Astrocyte of the spinal cord (primary cell): ENCODE measurements around the gene GRHL1.

ENCODE experiments used
- DNase-seq: peaks from one replicate; pipeline ENCODE4 v3.0.0; 2011; ENCODE audit warnings: low read depth, low spot score
- H3K4me3 ChIP-seq: 2 replicates; pipeline ENCODE4 v1.5.1; 2011; ENCODE audit warnings: low read depth, mild to moderate bottlenecking, low read length, moderate library complexity
- CTCF ChIP-seq: IDR thresholded peaks from 2 replicates; pipeline ENCODE4 v1.5.1; 2012; ENCODE audit warnings: low read depth, mild to moderate bottlenecking, low read length, inconsistent platforms
- in situ Hi-C: cut with HindIII; loops from 2 replicates; pipeline ENCODE4 v1.10.0; 2017; ENCODE audit warnings: low sequenced_read_pairs

Gene GRHL1

GRCh38 chr2:10001586-10001985, 50.1 kb downstream of the GRHL1 start:
- no peak for DNase-seq
- H3K4me3 ChIP-seq: no peak overlapping the region
- no peak for TF ChIP-seq CTCF
- in situ Hi-C loops: no loop called here

- no peak for TF ChIP-seq CTCF
- no peak overlapping the region for H3K4me3 ChIP-seq
- no peak for DNase-seq
- in situ Hi-C loops: no loop called here
These were observed 50.6 kb downstream of the GRHL1 start for GRCh38 chr2:10002109-10002508.

- no peak overlapping the region for H3K4me3 ChIP-seq
- DNase-seq: no peak
- TF ChIP-seq CTCF: no peak
- in situ Hi-C loops: no loop called here
These were observed 51.2 kb downstream of the GRHL1 start for GRCh38 chr2:10002681-10003080.

GRCh38 chr2:10003206-10004125, 52.0 kb downstream of the GRHL1 start:
- DNase-seq: no peak
- in situ Hi-C loops: no loop called here
- H3K4me3 ChIP-seq: no peak overlapping the region
- TF ChIP-seq CTCF: no peak

GRCh38 chr2:10004401-10004800, 52.9 kb downstream of the GRHL1 start:
- in situ Hi-C loops: no loop called here
- H3K4me3 ChIP-seq: no peak overlapping the region
- TF ChIP-seq CTCF: no peak
- DNase-seq: no peak

GRCh38 chr2:10004836-10005235, 53.3 kb downstream of the GRHL1 start:
- in situ Hi-C loops: no loop called here
- TF ChIP-seq CTCF: no peak
- no peak for DNase-seq
- H3K4me3 ChIP-seq: no peak overlapping the region
